ENCODE results near the gene RAB1A.
A peak's percentile ranks its signal among the peaks of the same experiment; 100 is the strongest.

The RAB1A gene

GRCh38 chr2:65081232-65081685, 48.6 kb downstream of the RAB1A start:
- Mint-ChIP-seq H3K36me3 (peaks cover 3% of the 10 kb centered on the region), H3K27ac (no peak overlapping the region), H3K27me3 (no peaks in the 10 kb centered on the region), H3K4me3 (no peak overlapping the region), H3K9me3 (no peaks in the 10 kb centered on the region), H3K4me1 (peaks cover 31% of the 10 kb centered on the region)

- Mint-ChIP-seq H3K36me3 (no peaks in the 10 kb centered on the region), H3K4me1 (peaks cover 26% of the 10 kb centered on the region), H3K27ac (no peak overlapping the region), H3K4me3 (no peak overlapping the region), H3K9me3 (no peaks in the 10 kb centered on the region), H3K27me3 (no peaks in the 10 kb centered on the region)
Observed at GRCh38 chr2:65079017-65079416, 50.9 kb downstream of the RAB1A start.

- Mint-ChIP-seq H3K9me3 (no peaks in the 10 kb centered on the region), H3K36me3 (no peaks in the 10 kb centered on the region), H3K27me3 (no peaks in the 10 kb centered on the region), H3K27ac (peak overlapping the region; percentile 52), H3K4me3 (no peak overlapping the region), H3K4me1 (peaks cover 17% of the 10 kb centered on the region)
Observed at GRCh38 chr2:65077898-65078297, 52.0 kb downstream of the RAB1A start.

GRCh38 chr2:65076345-65076710, 53.6 kb downstream of the RAB1A start:
- no peaks in the 10 kb centered on the region for H3K27me3 Mint-ChIP-seq
- peaks cover 2% of the 10 kb centered on the region for H3K4me1 Mint-ChIP-seq
- H3K27ac Mint-ChIP-seq: no peak overlapping the region
- H3K9me3 Mint-ChIP-seq: no peaks in the 10 kb centered on the region
- no peaks in the 10 kb centered on the region for H3K36me3 Mint-ChIP-seq
- no peak overlapping the region for H3K4me3 Mint-ChIP-seq

- Mint-ChIP-seq H3K27ac (no peak overlapping the region), H3K36me3 (no peaks in the 10 kb centered on the region), H3K4me3 (no peak overlapping the region), H3K9me3 (no peaks in the 10 kb centered on the region), H3K27me3 (no peaks in the 10 kb centered on the region), H3K4me1 (no peaks in the 10 kb centered on the region)
Observed at GRCh38 chr2:65075605-65076344, 54.1 kb downstream of the RAB1A start.

- peaks cover 5% of the 10 kb centered on the region for H3K4me1 Mint-ChIP-seq
- no peaks in the 10 kb centered on the region for H3K27me3 Mint-ChIP-seq
- no peak overlapping the region for H3K27ac Mint-ChIP-seq
- no peak overlapping the region for H3K4me3 Mint-ChIP-seq
- no peaks in the 10 kb centered on the region for H3K9me3 Mint-ChIP-seq
- H3K36me3 Mint-ChIP-seq: no peaks in the 10 kb centered on the region
Observed at GRCh38 chr2:65075176-65075575, 54.7 kb downstream of the RAB1A start.

GRCh38 chr2:65073879-65074565, 55.9 kb downstream of the RAB1A start:
- Mint-ChIP-seq H3K9me3 (no peaks in the 10 kb centered on the region), H3K27me3 (no peaks in the 10 kb centered on the region), H3K36me3 (no peaks in the 10 kb centered on the region), H3K4me3 (no peak overlapping the region), H3K4me1 (peaks cover 5% of the 10 kb centered on the region), H3K27ac (no peak overlapping the region)

- no peaks in the 10 kb centered on the region for H3K9me3 Mint-ChIP-seq
- H3K36me3 Mint-ChIP-seq: no peaks in the 10 kb centered on the region
- no peak overlapping the region for H3K4me3 Mint-ChIP-seq
- H3K27ac Mint-ChIP-seq: peak overlapping the region; percentile 86
- H3K27me3 Mint-ChIP-seq: no peaks in the 10 kb centered on the region
- H3K4me1 Mint-ChIP-seq: peaks cover 16% of the 10 kb centered on the region
Observed at GRCh38 chr2:65072181-65072970, 57.5 kb downstream of the RAB1A start.

GRCh38 chr2:65071499-65072180, 58.3 kb downstream of the RAB1A start:
- H3K27me3 Mint-ChIP-seq: no peaks in the 10 kb centered on the region
- no peaks in the 10 kb centered on the region for H3K9me3 Mint-ChIP-seq
- no peaks in the 10 kb centered on the region for H3K36me3 Mint-ChIP-seq
- H3K4me1 Mint-ChIP-seq: peaks cover 24% of the 10 kb centered on the region
- H3K4me3 Mint-ChIP-seq: no peak overlapping the region
- H3K27ac Mint-ChIP-seq: peak overlapping the region; percentile 27

GRCh38 chr2:65070856-65071255, 59.0 kb downstream of the RAB1A start:
- no peaks in the 10 kb centered on the region for H3K27me3 Mint-ChIP-seq
- peak overlapping the region; percentile 56 for H3K27ac Mint-ChIP-seq
- H3K36me3 Mint-ChIP-seq: no peaks in the 10 kb centered on the region
- H3K4me1 Mint-ChIP-seq: peaks cover 25% of the 10 kb centered on the region
- H3K4me3 Mint-ChIP-seq: no peak overlapping the region
- H3K9me3 Mint-ChIP-seq: no peaks in the 10 kb centered on the region

- Mint-ChIP-seq H3K4me3 (no peak overlapping the region), H3K4me1 (peaks cover 25% of the 10 kb centered on the region), H3K27ac (peak overlapping the region; percentile 56), H3K36me3 (no peaks in the 10 kb centered on the region), H3K27me3 (no peaks in the 10 kb centered on the region), H3K9me3 (no peaks in the 10 kb centered on the region)
Observed at GRCh38 chr2:65070172-65070830, 59.6 kb downstream of the RAB1A start.

- no peaks in the 10 kb centered on the region for H3K27me3 Mint-ChIP-seq
- no peak overlapping the region for H3K4me3 Mint-ChIP-seq
- H3K27ac Mint-ChIP-seq: peak overlapping the region; percentile 27
- no peaks in the 10 kb centered on the region for H3K9me3 Mint-ChIP-seq
- H3K4me1 Mint-ChIP-seq: peaks cover 32% of the 10 kb centered on the region
- H3K36me3 Mint-ChIP-seq: no peaks in the 10 kb centered on the region
Observed at GRCh38 chr2:65069439-65069824, 60.5 kb downstream of the RAB1A start.

GRCh38 chr2:65067806-65068553, 61.9 kb downstream of the RAB1A start:
- Mint-ChIP-seq H3K4me3 (no peak overlapping the region), H3K27ac (peak overlapping the region; percentile 88), H3K9me3 (no peaks in the 10 kb centered on the region), H3K4me1 (peaks cover 41% of the 10 kb centered on the region), H3K27me3 (no peaks in the 10 kb centered on the region), H3K36me3 (no peaks in the 10 kb centered on the region)

- Mint-ChIP-seq H3K27ac (peak overlapping the region; percentile 6), H3K27me3 (no peaks in the 10 kb centered on the region), H3K4me1 (peaks cover 58% of the 10 kb centered on the region), H3K36me3 (no peaks in the 10 kb centered on the region), H3K9me3 (no peaks in the 10 kb centered on the region), H3K4me3 (no peak overlapping the region)
Observed at GRCh38 chr2:65064728-65065552, 65.0 kb downstream of the RAB1A start.

Measured in activated naive CD4-positive, alpha-beta T cell treated with anti-CD3 and anti-CD28 coated beads, Interleukin-2, amount 50 U/mL, for 24 hours (primary cell).